Measurements from ENCODE around the gene MYDGF.

MYDGF gene

GRCh38 chr19:4657262-4657661, 12.9 kb downstream of the MYDGF start:
- H3K4me3 ChIP-seq (replicated peaks in 1 of 2; ENCODE audit: low read depth in 2 of 2, low read length in 2 of 2) = no peak overlapping the region
- no peak for DNase-seq (ENCODE audit: low read depth in 2 of 2)
- TF ChIP-seq CTCF (IDR thresholded peaks at IDR 0.05; ENCODE audit: low read depth, low read length) = no peak

- no peak for TF ChIP-seq CTCF (IDR thresholded peaks at IDR 0.05; ENCODE audit: low read depth, low read length)
- no peak overlapping the region for H3K4me3 ChIP-seq (replicated peaks in 1 of 2; ENCODE audit: low read depth in 2 of 2, low read length in 2 of 2)
- DNase-seq (ENCODE audit: low read depth in 2 of 2) = no peak
Measured at GRCh38 chr19:4656102-4656501, 14.0 kb downstream of the MYDGF start.

GRCh38 chr19:4654437-4655361, 15.4 kb downstream of the MYDGF start:
- TF ChIP-seq CTCF (IDR thresholded peaks at IDR 0.05; ENCODE audit: low read depth, low read length) = no peak
- H3K4me3 ChIP-seq (replicated peaks in 1 of 2; ENCODE audit: low read depth in 2 of 2, low read length in 2 of 2) = no peak overlapping the region
- no peak for DNase-seq (ENCODE audit: low read depth in 2 of 2)

GRCh38 chr19:4653793-4654436, 16.2 kb downstream of the MYDGF start:
- DNase-seq (ENCODE audit: low read depth in 2 of 2) = no peak
- TF ChIP-seq CTCF (IDR thresholded peaks at IDR 0.05; ENCODE audit: low read depth, low read length) = no peak
- no peak overlapping the region for H3K4me3 ChIP-seq (replicated peaks in 1 of 2; ENCODE audit: low read depth in 2 of 2, low read length in 2 of 2)

- H3K4me3 ChIP-seq (replicated peaks in 1 of 2; ENCODE audit: low read depth in 2 of 2, low read length in 2 of 2) = no peak overlapping the region
- no peak for TF ChIP-seq CTCF (IDR thresholded peaks at IDR 0.05; ENCODE audit: low read depth, low read length)
- no peak for DNase-seq (ENCODE audit: low read depth in 2 of 2)
Measured at GRCh38 chr19:4652075-4652474, 18.1 kb downstream of the MYDGF start.

- TF ChIP-seq CTCF (IDR thresholded peaks at IDR 0.05; ENCODE audit: low read depth, low read length) = no peak
- H3K4me3 ChIP-seq (replicated peaks in 1 of 2; ENCODE audit: low read depth in 2 of 2, low read length in 2 of 2) = no peak overlapping the region
- DNase-seq (ENCODE audit: low read depth in 2 of 2) = no peak
Measured at GRCh38 chr19:4650159-4650558, 20.0 kb downstream of the MYDGF start.
